A549 (cell line): ENCODE measurements around the gene MAPK1IP1L. TPM values are rescaled to one million over a fixed set of nuclear protein-coding genes. Genes with fewer than 3 reads are reported as not detected.

ENCODE experiments used
- ATAC-seq, 2 experiments: fragments of 200-7000 bp in 1 of 2; fragments of >200 bp in 1 of 2; cut with Nextera tagmentation in 1 of 2; cut with Tn5 transposase in 1 of 2; 3 replicates each; pipeline versions ENCODE4 v1.8.0 to v1.9.1; 2018 to 2020; ENCODE audit warnings: mild to moderate bottlenecking in 1 of 2, moderate library complexity in 1 of 2
- CTCF ChIA-PET: fragments of 300-600 bp; sonication (Branson Sonifier 250); formaldehyde crosslinking; extraction: SDS; loops from one replicate; lab custom pipeline; 2021; ENCODE audit warnings: antibody characterized with exemption, inconsistent platforms; lab: Yijun Ruan, JAX
- POLR2A ChIA-PET: fragments of 350-600 bp; formaldehyde crosslinking; extraction: SDS; loops from one replicate; lab custom pipeline; 2021; ENCODE audit warnings: antibody characterized with exemption, inconsistent platforms; lab: Yijun Ruan, JAX
- DNase-seq, 2 experiments: peaks; one replicate each; pipeline versions ENCODE4 v3.0.0 to v3.0.0-alpha.2; 2011 to 2016; ENCODE audit warnings: low read depth in 1 of 2, low spot score in 1 of 2
- FAIRE-seq: peaks from 2 replicates; lab custom pipeline; 2011; peaks lifted over from hg19 to GRCh38; lab: Jason Lieb, UNC
- H3K27ac ChIP-seq, 2 experiments: fragments of >200 bp; sonication (Bioruptor Twin); formaldehyde crosslinking; 3 replicates each; pipeline ENCODE4 v1.5.1; 2016 to 2017
- H3K4me1 ChIP-seq: fragments of >200 bp; sonication (Bioruptor Twin); formaldehyde crosslinking; 3 replicates; pipeline ENCODE4 v1.6.1; 2016
- H3K4me2 ChIP-seq: fragments of >200 bp; sonication (Bioruptor Twin); formaldehyde crosslinking; 3 replicates; pipeline ENCODE4 v1.6.1; 2016
- H3K4me3 ChIP-seq: fragments of >200 bp; sonication (Bioruptor Twin); formaldehyde crosslinking; 3 replicates; pipeline ENCODE4 v1.5.1; 2016
- H3K9me3 ChIP-seq: fragments of >200 bp; sonication (Bioruptor Twin); formaldehyde crosslinking; 3 replicates; pipeline ENCODE4 v1.6.1; 2016
- CBX8 ChIP-seq: fragments of 200-600 bp; sonication (generic); IDR thresholded peaks from 2 replicates; pipeline ENCODE4 v1.6.1; 2016
- CEBPB ChIP-seq, 2 experiments: fragments of >200 bp in 1 of 2; sonication (Bioruptor Twin) in 1 of 2; formaldehyde crosslinking in 1 of 2; IDR thresholded peaks; 2 replicates each; pipeline ENCODE4 v1.6.1; 2012 to 2016
- CHD2 ChIP-seq: fragments of 150-350 bp; IDR thresholded peaks from 2 replicates; pipeline ENCODE4 v1.6.1; 2014; ENCODE audit warnings: low read length; ENCODE audit not compliant: partially characterized antibody
- ESRRA ChIP-seq: fragments of 150-350 bp; IDR thresholded peaks from 2 replicates; pipeline ENCODE4 v1.6.1; 2014; ENCODE audit warnings: mild to moderate bottlenecking, low read length, borderline replicate concordance
- FOSL2 ChIP-seq, 2 experiments: fragments of 450-650 bp in 1 of 2; fragments of >200 bp in 1 of 2; sonication (Bioruptor Twin) in 1 of 2; formaldehyde crosslinking; IDR thresholded peaks; 2 replicates each; pipeline versions ENCODE4 v1.5.0 to v1.6.1; 2016 to 2020; ENCODE audit warnings: mild to moderate bottlenecking in 1 of 2, moderate library complexity in 1 of 2
- GATA3 ChIP-seq: IDR thresholded peaks from 2 replicates; pipeline ENCODE4 v1.6.1; 2012; ENCODE audit warnings: borderline replicate concordance
- HDAC2 ChIP-seq: fragments of 200-600 bp; sonication (generic); IDR thresholded peaks from 2 replicates; pipeline ENCODE4 v1.6.1; 2016
- JUN ChIP-seq, 2 experiments: fragments of >200 bp; sonication (Bioruptor Twin); formaldehyde crosslinking; IDR thresholded peaks; 2 replicates in 1 of 2; 3 replicates in 1 of 2; pipeline ENCODE4 v1.6.1; 2016 to 2017
- KDM5A ChIP-seq: fragments of 200-600 bp; sonication (generic); IDR thresholded peaks from 2 replicates; pipeline ENCODE4 v1.6.1; 2016; ENCODE audit warnings: antibody characterized with exemption, mild to moderate bottlenecking
- MAZ ChIP-seq: fragments of 150-350 bp; IDR thresholded peaks from 2 replicates; pipeline ENCODE4 v1.6.1; 2014; ENCODE audit warnings: antibody characterized with exemption, low read depth, low read length, borderline replicate concordance
- MYC ChIP-seq: IDR thresholded peaks from 2 replicates; pipeline ENCODE4 v1.6.1; 2012; ENCODE audit warnings: mild to moderate bottlenecking, inconsistent platforms, low read length, improper control_type of control experiment, borderline replicate concordance
- PHF8 ChIP-seq: fragments of 200-600 bp; sonication (generic); IDR thresholded peaks from 2 replicates; pipeline ENCODE4 v1.6.1; 2016; ENCODE audit warnings: low read depth, mild to moderate bottlenecking, antibody characterized with exemption, moderate library complexity, borderline replicate concordance
- POLR2A ChIP-seq: IDR thresholded peaks from 2 replicates; pipeline ENCODE4 v1.6.1; 2012; ENCODE audit warnings: mild to moderate bottlenecking, low read length
- RARB ChIP-seq: fragments of 250-450 bp; sonication (Bioruptor Pico); IDR thresholded peaks from 2 replicates; pipeline ENCODE4 v1.8.0; 2021; ENCODE audit warnings: mild to moderate bottlenecking, moderate library complexity
- RFX5 ChIP-seq: fragments of 450-650 bp; IDR thresholded peaks from 2 replicates; pipeline ENCODE4 v1.7.1; 2014; ENCODE audit warnings: antibody characterized with exemption, mild to moderate bottlenecking, moderate library complexity
- TFCP2L1 ChIP-seq: fragments of 250-450 bp; sonication (Bioruptor Pico); IDR thresholded peaks from 2 replicates; pipeline ENCODE4 v1.5.0; 2021; ENCODE audit warnings: mild to moderate bottlenecking
- USF2 ChIP-seq: fragments of 450-650 bp; IDR thresholded peaks from 2 replicates; pipeline ENCODE4 v1.6.1; 2014; ENCODE audit warnings: antibody characterized with exemption
- WGBS: methylation state at CpG from one replicate; pipeline ENCODE4 v1.1.6; 2017; ENCODE audit errors: missing lambda C conversion rate; 5-methylcytosine and 5-hydroxymethylcytosine counted together
- polyA plus RNA-seq, 4 experiments: library from polyadenylated mRNA; depleted of rRNA in 3 of 4; stranded (reverse); fragments of >200 nt; fragmentation: RNase III in 1 of 4; extraction: RNeasy Plus Mini Kit Qiagen cat#74134 plus additional on column Dnase treatment in 1 of 4; gene quantifications; 2 replicates in 3 of 4; 3 replicates in 1 of 4; pipeline ENCODE4 v1.2.3, GENCODE V29; 2011 to 2017
- TF ChIP-seq, protein P1 (sequence below): IDR thresholded peaks from 2 replicates; pipeline ENCODE4 v1.6.1; 2012
- TF ChIP-seq, protein P2 (sequence below): IDR thresholded peaks from 2 replicates; pipeline ENCODE4 v1.6.1; 2012; ENCODE audit warnings: low read depth, borderline replicate concordance
- TF ChIP-seq, protein P3 (sequence below): fragments of >200 bp; sonication (Bioruptor Twin); formaldehyde crosslinking; IDR thresholded peaks from 3 replicates; pipeline ENCODE4 v1.6.1; 2016

The MAPK1IP1L gene
- polyA plus RNA-seq, 2 of the 4 experiments (the other 2 are of a cell fraction): 42.9 to 72.3 TPM

- H3K4me2 ChIP-seq: peak within 1 kb of the TSS; percentile 95
- TF ChIP-seq POLR2A (peak; percentile 75), PHF8 (peak; percentile 94), RARB (no peak), CHD2 (peak; percentile 14), RFX5 (no peak), ESRRA (no peak), MAZ (0 out of 2 replicates have a peak, but pooled peaks have one; percentile 10), JUN (IDR thresholded peaks at IDR 0.05) (peak; percentile 77 to 88; a peak in 4 of 5 replicates), CBX8 (no peak), HDAC2 (no peak), FOSL2 (IDR thresholded peaks at IDR 0.05) (no peak), FOSL2 (CRISPR knock-in tag; IDR thresholded peaks at IDR 0.05) (no peak), CEBPB (IDR thresholded peaks at IDR 0.05) (no peak), USF2 (peak; percentile 25; the same call in 1 of the 2 replicates), TFCP2L1 (CRISPR knock-in tag) (0 out of 2 replicates have a peak, but pooled peaks have one; percentile 2), MYC (peak; percentile 83), GATA3 (0 out of 2 replicates have a peak, but pooled peaks have one; percentile 14)
- TF ChIP-seq, protein P1, sequence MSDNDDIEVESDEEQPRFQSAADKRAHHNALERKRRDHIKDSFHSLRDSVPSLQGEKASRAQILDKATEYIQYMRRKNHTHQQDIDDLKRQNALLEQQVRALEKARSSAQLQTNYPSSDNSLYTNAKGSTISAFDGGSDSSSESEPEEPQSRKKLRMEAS: peak; percentile 95
- TF ChIP-seq, protein P2, sequence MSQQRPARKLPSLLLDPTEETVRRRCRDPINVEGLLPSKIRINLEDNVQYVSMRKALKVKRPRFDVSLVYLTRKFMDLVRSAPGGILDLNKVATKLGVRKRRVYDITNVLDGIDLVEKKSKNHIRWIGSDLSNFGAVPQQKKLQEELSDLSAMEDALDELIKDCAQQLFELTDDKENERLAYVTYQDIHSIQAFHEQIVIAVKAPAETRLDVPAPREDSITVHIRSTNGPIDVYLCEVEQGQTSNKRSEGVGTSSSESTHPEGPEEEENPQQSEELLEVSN: peak; percentile 98
- TF ChIP-seq, protein P3, sequence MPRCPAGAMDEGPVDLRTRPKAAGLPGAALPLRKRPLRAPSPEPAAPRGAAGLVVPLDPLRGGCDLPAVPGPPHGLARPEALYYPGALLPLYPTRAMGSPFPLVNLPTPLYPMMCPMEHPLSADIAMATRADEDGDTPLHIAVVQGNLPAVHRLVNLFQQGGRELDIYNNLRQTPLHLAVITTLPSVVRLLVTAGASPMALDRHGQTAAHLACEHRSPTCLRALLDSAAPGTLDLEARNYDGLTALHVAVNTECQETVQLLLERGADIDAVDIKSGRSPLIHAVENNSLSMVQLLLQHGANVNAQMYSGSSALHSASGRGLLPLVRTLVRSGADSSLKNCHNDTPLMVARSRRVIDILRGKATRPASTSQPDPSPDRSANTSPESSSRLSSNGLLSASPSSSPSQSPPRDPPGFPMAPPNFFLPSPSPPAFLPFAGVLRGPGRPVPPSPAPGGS: peak; percentile 47; the same call in 1 of the 3 replicates
- CTCF ChIA-PET: interaction anchor here (0.7 to 2.5 kb wide), 6 partner anchors 15 to 138 kb away, joined by 3 to 18 read pairs (median 5); partner anchors contain the start of gene MAPK1IP1L
- peaks cover 52% of the 10 kb centered on the region for H3K4me1 ChIP-seq
- ATAC-seq (peak; percentile 96 to 97), DNase-seq (peak; percentile 81 to 96), FAIRE-seq (no peak)
- H3K4me3 ChIP-seq: peak within 1 kb of the TSS; percentile 69
- WGBS: under 1% methylated on average over 30 of the region's 56 CpGs
- POLR2A ChIA-PET: interaction anchor here (0.9 to 1.6 kb wide), 7 partner anchors 11 to 539 kb away, joined by 3 to 43 read pairs (median 3); partner anchors contain the start of gene MAPK1IP1L
- peak within 1 kb of the TSS; percentile 83 to 96 for H3K27ac ChIP-seq
- H3K9me3 ChIP-seq: no peaks in the 10 kb centered on the region
Observed at GRCh38 chr14:55026793-55027561, 24.5 kb upstream of the MAPK1IP1L start, which contains the start of the genes SOCS4 and WDHD1. Gene SOCS4, plus strand, starts transcription at chr14:55027236. Its CDS starts 15,806 bp downstream, at chr14:55043042. Gene WDHD1, minus strand, starts transcription at chr14:55027099. Its CDS starts 312 bp downstream, at chr14:55026787.

DNA sequence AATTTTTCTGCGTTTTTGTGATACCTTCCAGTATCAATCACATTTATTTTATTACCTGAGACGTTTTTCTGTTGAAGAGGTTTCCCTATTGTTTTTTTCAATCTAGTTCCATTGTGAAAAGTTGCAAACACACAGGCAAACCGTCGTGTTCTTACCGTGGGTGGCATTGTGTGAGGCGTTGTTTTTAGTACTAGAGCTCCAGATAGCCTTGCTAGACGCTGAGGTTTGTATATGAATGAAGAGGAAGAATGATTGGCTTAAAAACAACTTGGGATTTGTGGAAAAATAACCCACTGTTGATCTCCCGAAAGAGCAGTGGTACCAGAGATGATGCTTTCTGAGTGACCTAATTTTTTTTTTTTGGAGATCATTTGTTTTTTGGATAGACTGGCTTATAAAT, 23.4 kb upstream of the MAPK1IP1L start:
- Histone ChIP-seq H3K4me1 (peaks cover 52% of the 10 kb centered on the region), H3K9me3 (no peaks in the 10 kb centered on the region), H3K27ac (peak overlapping the region; percentile 83 to 96), H3K4me3 (peak overlapping the region; percentile 69), H3K4me2 (peak overlapping the region; percentile 83)
- no peak for TF ChIP-seq KDM5A
- ATAC-seq (no peak), FAIRE-seq (no peak), DNase-seq (no peak)
- CTCF ChIA-PET: no interaction called here
- 3% methylated on average over 8 of the region's 8 CpGs for WGBS
- POLR2A ChIA-PET: interaction anchor here (1.0 kb wide), 1 partner anchor 23 kb away, joined by 6 read pairs; the partner anchor contains the start of gene MAPK1IP1L
